Spleen (tissue), 11 donors: ENCODE measurements around the gene MUSTN1. TPM values are rescaled to one million over a fixed set of nuclear protein-coding genes. Genes with fewer than 3 reads are reported as not detected.

Experiments
- DNase-seq: peaks from one replicate; pipeline ENCODE4 v3.0.0-alpha.2; 2020
- H3K27ac ChIP-seq, 8 donors: fragments of 200-600 bp; sonication (generic) in 7 of 8; 1 replicate in 4 of 8; 2 replicates in 4 of 8; pipeline versions ENCODE4 v1.5.0 to v1.8.0; 2016 to 2021; ENCODE audit warnings: inconsistent platforms in 4 of 8, mild to moderate bottlenecking in 4 of 8, moderate library complexity in 1 of 8
- H3K27me3 ChIP-seq, 7 donors: fragments of 200-600 bp; sonication (generic) in 6 of 7; replicated peaks in 1 of 7; 1 replicate in 4 of 7; 2 replicates in 3 of 7; pipeline versions ENCODE4 v1.5.0 to v1.8.0; 2016 to 2021; ENCODE audit warnings: inconsistent platforms in 3 of 7, mild to moderate bottlenecking in 1 of 7
- H3K36me3 ChIP-seq, 6 donors: fragments of 200-600 bp; sonication (generic) in 5 of 6; 1 replicate in 4 of 6; 2 replicates in 2 of 6; pipeline versions ENCODE4 v1.5.0 to v1.8.0; 2016 to 2021; ENCODE audit warnings: inconsistent platforms in 2 of 6
- H3K4me1 ChIP-seq, 6 donors: fragments of 200-600 bp; sonication (generic) in 5 of 6; 1 replicate in 3 of 6; 2 replicates in 3 of 6; pipeline versions ENCODE4 v1.5.0 to v1.8.0; 2016 to 2021; ENCODE audit warnings: inconsistent platforms in 3 of 6
- H3K4me3 ChIP-seq, 8 donors: fragments of 200-600 bp; sonication (generic) in 7 of 8; 1 replicate in 4 of 8; 2 replicates in 4 of 8; pipeline versions ENCODE4 v1.5.0 to v1.8.0; 2016 to 2021; ENCODE audit warnings: inconsistent platforms in 4 of 8, mild to moderate bottlenecking in 4 of 8, moderate library complexity in 2 of 8
- H3K9me3 ChIP-seq, 8 donors: fragments of 200-600 bp; sonication (generic) in 7 of 8; 1 replicate in 4 of 8; 2 replicates in 4 of 8; pipeline versions ENCODE4 v1.5.0 to v1.8.0; 2016 to 2021; ENCODE audit warnings: inconsistent platforms in 4 of 8
- POLR2A ChIP-seq, 3 donors: fragments of 450-650 bp; IDR thresholded peaks; one replicate each; pipeline ENCODE4 v1.5.1; 2017; ENCODE audit warnings: antibody characterized with exemption in 3 of 3, mild to moderate bottlenecking in 1 of 3
- POLR2AphosphoS5 ChIP-seq, 3 donors: sonication (generic); formaldehyde crosslinking; IDR thresholded peaks; one replicate each; pipeline ENCODE4 v1.5.1; 2017; ENCODE audit warnings: antibody characterized with exemption in 3 of 3
- WGBS, 5 donors: extraction: QIAGEN DNeasy Blood & Tissue Kit in 3 of 5; methylation state at CpG; one replicate each; pipeline versions ENCODE4 v1.1.5 to v1.1.7; 2013 to 2018; 5-methylcytosine and 5-hydroxymethylcytosine counted together
- intact Hi-C: fragments of 100-400 bp; cut with DNase I; formaldehyde crosslinking; loops from one replicate; pipeline ENCODE4 v1.15.0; 2023; ENCODE audit warnings: low total_unique reads
- polyA plus RNA-seq, 3 donors: library from polyadenylated mRNA; stranded (reverse); fragments of 200-250 nt; gene quantifications; one replicate each; pipeline ENCODE4 v1.2.1, GENCODE V29; 2013
- total RNA-seq, 7 donors: library from RNA; depleted of rRNA in 3 of 7; stranded (reverse); fragments of >200 nt in 3 of 7; fragmentation: NEBNext Ultra II Directional in 4 of 7; extraction: Animal tissue kit (Norgen Biotek cat#: 25700) in 4 of 7; gene quantifications; one replicate each; pipeline versions ENCODE4 v1.1.0 to v1.2.1, GENCODE V29; 2016 to 2021
- TF ChIP-seq, protein P1 (sequence below), 11 experiments: fragments of 200-600 bp in 7 of 11; fragments of 450-650 bp in 4 of 11; sonication (generic) in 4 of 11; IDR thresholded peaks in 8 of 11; conservative IDR thresholded peaks in 3 of 11; 1 replicate in 7 of 11; 2 replicates in 4 of 11; pipeline versions ENCODE4 v1.4.0 to v1.8.0; 2016 to 2021; ENCODE audit warnings: antibody characterized with exemption in 11 of 11, inconsistent platforms in 4 of 11, mild to moderate bottlenecking in 1 of 11
- donor health status: healthy with polysubstance abuse.
- donor health status: DM: no; HTN: no; CAD: no; lungs with moderate emphysema.
- donor health status: DM: no; HTN: no; CAD: no.
- donor health status: Bipolar disorder and iron deficiency.
- donor health status: healthy.
- donor health status: DM: no; HTN: no; CAD: no.
- donor health status: DM: yes; HTN: yes; CAD: no.

The MUSTN1 gene
- total and polyA plus RNA-seq, 10 donors: 2.5 to 17.8 (median 5.4) TPM; not detected in 2

DNA sequence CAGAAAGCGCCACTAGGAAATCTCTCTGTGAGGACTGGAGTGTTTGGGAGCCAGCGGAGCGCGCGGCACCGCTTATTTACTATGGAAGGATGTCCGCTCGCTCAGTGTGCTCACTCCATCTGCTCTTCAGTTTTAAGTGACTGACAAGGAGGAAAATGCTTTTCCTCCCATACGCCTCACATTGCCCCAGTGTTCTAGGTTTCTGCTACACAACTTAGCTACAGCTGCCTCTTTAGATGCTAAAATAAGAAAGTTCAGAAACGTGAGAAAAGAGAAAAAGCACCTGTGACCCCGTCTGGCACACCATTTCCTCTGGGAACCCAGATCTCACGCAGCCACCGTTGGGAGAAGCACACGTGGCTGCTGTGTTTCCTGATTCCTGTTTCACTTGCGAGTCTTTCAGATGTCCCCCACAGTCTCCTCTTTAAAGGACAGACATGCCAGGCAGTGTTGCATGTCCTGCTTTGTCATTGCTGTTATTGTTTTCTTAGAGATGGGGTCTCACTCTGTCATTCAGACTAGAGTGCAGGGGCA lies 11.7 kb upstream of the MUSTN1 start:
- H3K4me3 ChIP-seq: no peak overlapping the region
- H3K4me1 ChIP-seq: peaks cover 0 to 48% (median 9%) of the 10 kb centered on the region in 6 donors
- 43 to 52% (median 50%) methylated on average over 15 of the region's 15 CpGs for WGBS, 5 donors
- TF ChIP-seq POLR2AphosphoS5 (IDR thresholded peaks at IDR 0.05): no peak
- TF ChIP-seq POLR2A (IDR thresholded peaks at IDR 0.05): no peak
- TF ChIP-seq, protein P1, sequence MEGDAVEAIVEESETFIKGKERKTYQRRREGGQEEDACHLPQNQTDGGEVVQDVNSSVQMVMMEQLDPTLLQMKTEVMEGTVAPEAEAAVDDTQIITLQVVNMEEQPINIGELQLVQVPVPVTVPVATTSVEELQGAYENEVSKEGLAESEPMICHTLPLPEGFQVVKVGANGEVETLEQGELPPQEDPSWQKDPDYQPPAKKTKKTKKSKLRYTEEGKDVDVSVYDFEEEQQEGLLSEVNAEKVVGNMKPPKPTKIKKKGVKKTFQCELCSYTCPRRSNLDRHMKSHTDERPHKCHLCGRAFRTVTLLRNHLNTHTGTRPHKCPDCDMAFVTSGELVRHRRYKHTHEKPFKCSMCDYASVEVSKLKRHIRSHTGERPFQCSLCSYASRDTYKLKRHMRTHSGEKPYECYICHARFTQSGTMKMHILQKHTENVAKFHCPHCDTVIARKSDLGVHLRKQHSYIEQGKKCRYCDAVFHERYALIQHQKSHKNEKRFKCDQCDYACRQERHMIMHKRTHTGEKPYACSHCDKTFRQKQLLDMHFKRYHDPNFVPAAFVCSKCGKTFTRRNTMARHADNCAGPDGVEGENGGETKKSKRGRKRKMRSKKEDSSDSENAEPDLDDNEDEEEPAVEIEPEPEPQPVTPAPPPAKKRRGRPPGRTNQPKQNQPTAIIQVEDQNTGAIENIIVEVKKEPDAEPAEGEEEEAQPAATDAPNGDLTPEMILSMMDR (IDR thresholded peaks at IDR 0.05 in 8 of 11, conservative IDR thresholded peaks at IDR 0.05 in 3 of 11): no peak
- no peaks in the 10 kb centered on the region for H3K9me3 ChIP-seq
- DNase-seq: no peak
- H3K27ac ChIP-seq: no peak overlapping the region
- intact Hi-C loops: no loop called here
- peaks cover 0 to 86% (median 57%) of the 10 kb centered on the region in 6 donors for H3K36me3 ChIP-seq
- H3K27me3 ChIP-seq: no peaks in the 10 kb centered on the region

- no peaks in the 10 kb centered on the region for H3K27me3 ChIP-seq
- peaks cover 0 to 86% (median 57%) of the 10 kb centered on the region in 6 donors for H3K36me3 ChIP-seq
- H3K9me3 ChIP-seq: no peaks in the 10 kb centered on the region
- peak; percentile 19 for DNase-seq
- no peak overlapping the region for H3K4me3 ChIP-seq
- WGBS, 5 donors: 72 to 86% (median 76%) methylated on average over 7 of the region's 7 CpGs
- TF ChIP-seq, protein P1 (IDR thresholded peaks at IDR 0.05 in 8 of 11, conservative IDR thresholded peaks at IDR 0.05 in 3 of 11): peak in 8 of 11 experiments; percentile 14 to 67 (median 49)
- no peak for TF ChIP-seq POLR2A (IDR thresholded peaks at IDR 0.05)
- intact Hi-C loops: no loop called here
- peaks cover 0 to 48% (median 9%) of the 10 kb centered on the region in 6 donors for H3K4me1 ChIP-seq
- peak overlapping the region in 3 of 8 donors; percentile 19 to 55 (median 34) for H3K27ac ChIP-seq
These were observed 11.0 kb upstream of the MUSTN1 start for GRCh38 chr3:52845691-52846431.

DNA sequence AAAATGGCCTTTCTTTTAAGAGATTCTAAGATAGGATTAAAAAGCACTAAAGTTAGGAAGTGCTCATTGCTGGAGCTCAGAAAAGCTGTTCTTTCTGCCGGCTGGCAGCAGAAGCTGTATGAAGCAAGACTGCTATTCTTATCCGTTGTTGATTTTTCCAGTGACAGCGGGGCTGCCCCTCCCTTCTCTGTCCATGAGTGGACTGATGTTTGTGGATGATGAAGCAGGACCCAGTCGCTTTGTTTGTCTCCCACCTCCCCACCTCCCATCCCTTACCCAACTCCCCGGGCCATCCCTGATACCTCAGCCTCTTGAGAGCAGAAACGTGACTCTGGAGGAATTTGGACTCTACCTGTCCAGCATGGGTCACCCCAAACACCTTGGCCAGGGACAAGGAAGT lies 10.3 kb upstream of the MUSTN1 start:
- peak overlapping the region in 3 of 8 donors; percentile 34 to 55 (median 40) for H3K27ac ChIP-seq
- H3K27me3 ChIP-seq: no peaks in the 10 kb centered on the region
- 44 to 67% (median 62%) methylated on average over 6 of the region's 6 CpGs for WGBS, 5 donors
- H3K4me1 ChIP-seq: peaks cover 0 to 48% (median 9%) of the 10 kb centered on the region in 6 donors
- no peak overlapping the region for H3K4me3 ChIP-seq
- intact Hi-C loops: no loop called here
- TF ChIP-seq, protein P1 (IDR thresholded peaks at IDR 0.05 in 8 of 11, conservative IDR thresholded peaks at IDR 0.05 in 3 of 11): no peak
- TF ChIP-seq POLR2AphosphoS5 (IDR thresholded peaks at IDR 0.05): no peak
- no peak for TF ChIP-seq POLR2A (IDR thresholded peaks at IDR 0.05)
- no peaks in the 10 kb centered on the region for H3K9me3 ChIP-seq
- DNase-seq: peak; percentile 36
- H3K36me3 ChIP-seq: peaks cover 0 to 86% (median 55%) of the 10 kb centered on the region in 6 donors

DNA sequence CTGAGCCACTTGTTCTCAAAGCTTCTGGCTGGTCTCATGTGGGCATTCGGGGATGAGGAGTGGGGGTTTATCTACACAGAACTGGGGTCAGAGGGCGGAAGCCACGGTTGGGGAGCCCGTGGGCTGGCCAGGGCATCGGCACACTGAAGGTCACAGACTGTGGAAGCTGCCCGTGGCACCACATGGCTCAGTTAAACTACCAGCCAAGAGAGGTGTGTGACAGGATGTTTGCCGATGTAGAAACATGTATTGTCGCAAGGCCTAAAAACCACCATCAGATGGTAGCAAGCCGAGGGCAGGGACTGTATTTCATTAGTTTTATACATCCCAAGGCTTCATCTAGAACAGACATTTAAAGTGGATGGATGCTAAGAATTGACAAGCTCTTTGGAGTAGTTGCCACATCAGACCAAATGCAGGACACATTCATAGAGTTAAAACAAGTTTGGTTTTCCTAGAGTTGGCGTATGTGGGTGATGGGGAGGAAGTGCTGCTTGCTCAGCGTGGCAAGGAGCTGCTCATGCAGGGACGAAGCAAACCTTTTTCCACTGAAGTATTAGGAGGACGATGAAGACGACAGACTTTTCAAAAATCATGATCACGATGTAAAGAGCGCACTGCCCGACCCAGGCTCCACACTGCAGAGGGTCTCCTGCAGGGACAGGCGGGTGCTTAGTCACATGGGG lies 9.6 kb upstream of the MUSTN1 start:
- no peak overlapping the region for H3K4me3 ChIP-seq
- 66 to 90% (median 76%) methylated on average over 18 of the region's 18 CpGs for WGBS, 5 donors
- peaks cover 0 to 86% (median 55%) of the 10 kb centered on the region in 6 donors for H3K36me3 ChIP-seq
- intact Hi-C loops: no loop called here
- H3K27ac ChIP-seq: peak overlapping the region in 3 of 8 donors; percentile 34 to 55 (median 40)
- no peaks in the 10 kb centered on the region for H3K27me3 ChIP-seq
- no peak for TF ChIP-seq POLR2A (IDR thresholded peaks at IDR 0.05)
- no peak for TF ChIP-seq POLR2AphosphoS5 (IDR thresholded peaks at IDR 0.05)
- TF ChIP-seq, protein P1 (IDR thresholded peaks at IDR 0.05 in 8 of 11, conservative IDR thresholded peaks at IDR 0.05 in 3 of 11): no peak
- DNase-seq: peak; percentile 63
- H3K4me1 ChIP-seq: peaks cover 0 to 55% (median 10%) of the 10 kb centered on the region in 6 donors
- no peaks in the 10 kb centered on the region for H3K9me3 ChIP-seq
